GM23248 (cell line): Measurements from ENCODE around the gene BEND4.

Experiments
- EZH2 ChIP-seq: fragments of 200-600 bp; sonication (generic); IDR thresholded peaks from 2 replicates; pipeline ENCODE4 v1.6.1; 2018; ENCODE audit warnings: antibody characterized with exemption, mild to moderate bottlenecking; ENCODE audit not compliant: insufficient read depth, poor library complexity, severe bottlenecking
- EZH2phosphoT487 ChIP-seq: fragments of 200-600 bp; sonication (generic); IDR thresholded peaks from 2 replicates; pipeline ENCODE4 v1.6.1; 2018; ENCODE audit warnings: antibody characterized with exemption, moderate library complexity, mild to moderate bottlenecking, low read depth; ENCODE audit not compliant: insufficient read depth

DNA sequence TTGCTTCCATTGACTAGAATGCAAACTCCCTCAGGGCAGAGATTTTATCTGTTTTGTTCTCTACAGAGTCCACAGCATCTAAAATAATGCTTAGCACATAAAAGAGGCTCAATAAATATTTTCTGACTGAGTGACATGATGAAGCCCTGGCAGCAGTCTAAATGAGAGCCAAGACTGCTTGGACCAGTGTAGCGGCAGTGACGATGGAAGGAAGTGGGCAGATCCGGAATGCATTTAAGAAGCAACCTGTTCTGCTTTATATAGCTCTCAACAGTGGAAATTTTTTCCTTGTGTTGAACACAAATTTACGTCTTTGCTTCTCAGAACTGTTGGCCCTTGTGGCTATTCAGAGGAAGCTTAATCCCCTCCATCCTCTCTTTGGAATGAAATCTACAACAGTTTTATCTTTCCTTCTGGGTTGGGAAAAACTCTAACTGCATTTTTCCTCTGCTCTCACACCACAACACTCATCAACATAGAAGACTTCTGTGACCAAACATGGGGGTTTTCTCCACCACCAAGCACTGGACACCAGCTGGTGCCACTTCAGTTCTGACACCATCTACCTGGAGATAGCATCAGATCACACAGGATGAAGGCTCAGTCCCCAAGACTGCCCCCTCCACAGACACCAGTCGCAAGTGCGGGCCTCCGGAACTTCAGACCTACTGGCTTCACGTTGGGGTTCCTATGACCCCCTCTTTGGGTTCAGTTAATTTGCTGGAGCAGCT, 7.0 kb upstream of the BEND4 start:
- TF ChIP-seq EZH2 (no peak), EZH2phosphoT487 (no peak)
